Cardiac muscle cell (in vitro differentiated cells and primary cell): ENCODE measurements around the gene PTOV1. TPM values are rescaled to one million over a fixed set of nuclear protein-coding genes. Genes with fewer than 3 reads are reported as not detected.

Experiments used
- DNase-seq, 2 donors: peaks; one replicate each; pipeline versions ENCODE4 v3.0.0 to v3.0.0-alpha.2; 2010 to 2017; ENCODE audit warnings: low read depth in 1 of 2, low spot score in 1 of 2
- H3K27ac ChIP-seq: fragments of 200-600 bp; sonication (generic); 2 replicates; pipeline ENCODE4 v1.5.1; 2016
- H3K27me3 ChIP-seq: fragments of 200-600 bp; sonication (generic); 2 replicates; pipeline ENCODE4 v1.6.0; 2016; ENCODE audit warnings: control low read depth
- H3K36me3 ChIP-seq: fragments of 200-600 bp; sonication (generic); 2 replicates; pipeline ENCODE4 v1.5.1; 2016; ENCODE audit warnings: control low read depth
- H3K4me1 ChIP-seq: fragments of 200-600 bp; sonication (generic); 2 replicates; pipeline ENCODE4 v1.8.1; 2017; ENCODE audit warnings: low read depth, mild to moderate bottlenecking, mixed run types
- H3K4me3 ChIP-seq: fragments of 200-600 bp; sonication (generic); 2 replicates; pipeline ENCODE4 v1.5.1; 2016; ENCODE audit warnings: mild to moderate bottlenecking
- H3K9me3 ChIP-seq: fragments of 200-600 bp; sonication (generic); 2 replicates; pipeline ENCODE4 v1.5.1; 2017; ENCODE audit warnings: low read depth, mild to moderate bottlenecking, control low read depth
- polyA plus RNA-seq: library from polyadenylated mRNA; unstranded; fragments of >200 nt; fragmentation: Nextera tagmentation; extraction: Ambion mirVana; gene quantifications from 2 replicates; pipeline ENCODE4 v1.2.1, GENCODE V29; 2016
- total RNA-seq: library from RNA; depleted of rRNA; stranded (reverse); fragments of >200 nt; gene quantifications from 2 replicates; pipeline ENCODE4 v1.2.3, GENCODE V29; 2016
- TF ChIP-seq, protein P1 (sequence below): IDR thresholded peaks from 2 replicates; pipeline ENCODE4 v1.5.1; 2012; ENCODE audit warnings: low read depth, mild to moderate bottlenecking, low read length

The PTOV1 gene
- total and polyA plus RNA-seq, 2 experiments from 2014 or later, result 290 to 583 TPM

DNA sequence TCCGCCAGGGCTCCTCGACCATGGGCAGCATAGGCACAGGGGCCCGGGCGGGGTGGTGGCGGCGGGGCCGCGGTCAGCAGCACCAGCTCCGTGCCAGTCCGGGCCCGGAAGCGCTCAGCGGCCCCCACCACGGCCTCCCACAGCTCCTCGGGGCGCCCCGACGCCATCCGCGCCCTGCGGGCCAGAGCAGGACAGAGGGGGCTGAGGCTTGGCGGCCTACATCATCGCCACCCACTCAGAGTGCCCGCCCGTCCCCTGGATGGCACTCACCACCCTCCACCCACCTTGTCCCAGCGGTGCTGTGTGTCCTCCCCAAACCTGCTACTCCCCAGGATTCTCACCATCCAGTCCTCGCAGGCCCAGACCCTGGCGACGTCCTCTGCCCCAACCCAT lies 22.2 kb downstream of the PTOV1 start:
- Histone ChIP-seq H3K9me3 (no peaks in the 10 kb centered on the region), H3K4me3 (no peak overlapping the region), H3K27ac (no peak overlapping the region), H3K4me1 (no peaks in the 10 kb centered on the region), H3K27me3 (no peaks in the 10 kb centered on the region), H3K36me3 (no peaks in the 10 kb centered on the region)
- DNase-seq, result no peak
- TF ChIP-seq, protein P1, sequence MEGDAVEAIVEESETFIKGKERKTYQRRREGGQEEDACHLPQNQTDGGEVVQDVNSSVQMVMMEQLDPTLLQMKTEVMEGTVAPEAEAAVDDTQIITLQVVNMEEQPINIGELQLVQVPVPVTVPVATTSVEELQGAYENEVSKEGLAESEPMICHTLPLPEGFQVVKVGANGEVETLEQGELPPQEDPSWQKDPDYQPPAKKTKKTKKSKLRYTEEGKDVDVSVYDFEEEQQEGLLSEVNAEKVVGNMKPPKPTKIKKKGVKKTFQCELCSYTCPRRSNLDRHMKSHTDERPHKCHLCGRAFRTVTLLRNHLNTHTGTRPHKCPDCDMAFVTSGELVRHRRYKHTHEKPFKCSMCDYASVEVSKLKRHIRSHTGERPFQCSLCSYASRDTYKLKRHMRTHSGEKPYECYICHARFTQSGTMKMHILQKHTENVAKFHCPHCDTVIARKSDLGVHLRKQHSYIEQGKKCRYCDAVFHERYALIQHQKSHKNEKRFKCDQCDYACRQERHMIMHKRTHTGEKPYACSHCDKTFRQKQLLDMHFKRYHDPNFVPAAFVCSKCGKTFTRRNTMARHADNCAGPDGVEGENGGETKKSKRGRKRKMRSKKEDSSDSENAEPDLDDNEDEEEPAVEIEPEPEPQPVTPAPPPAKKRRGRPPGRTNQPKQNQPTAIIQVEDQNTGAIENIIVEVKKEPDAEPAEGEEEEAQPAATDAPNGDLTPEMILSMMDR, result no peak

DNA sequence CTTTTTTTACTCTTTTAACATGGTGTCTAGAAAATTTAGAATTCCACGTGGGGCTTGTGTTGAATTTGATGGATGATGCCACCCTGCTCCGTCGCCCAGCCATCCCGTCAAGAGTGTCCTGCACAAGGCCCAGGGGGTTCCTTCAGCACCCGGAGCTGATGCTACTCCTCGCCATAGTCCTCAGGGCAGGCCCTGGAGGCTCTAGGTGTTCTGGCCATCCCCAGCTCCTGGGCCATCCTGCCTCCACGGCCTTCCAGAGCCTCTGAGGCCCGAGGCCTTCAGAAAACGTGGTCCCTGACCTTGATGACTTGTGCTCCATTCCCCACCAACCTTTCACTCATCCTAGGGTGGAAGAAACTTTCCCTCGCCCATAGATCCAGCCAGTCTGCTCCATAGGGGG lies 22.9 kb downstream of the PTOV1 start:
- H3K9me3 ChIP-seq, result no peaks in the 10 kb centered on the region
- no peak overlapping the region for H3K27ac ChIP-seq
- no peak overlapping the region for H3K4me3 ChIP-seq
- no peaks in the 10 kb centered on the region for H3K36me3 ChIP-seq
- H3K27me3 ChIP-seq, result no peaks in the 10 kb centered on the region
- TF ChIP-seq, protein P1, result no peak
- H3K4me1 ChIP-seq, result no peaks in the 10 kb centered on the region
- no peak for DNase-seq

DNA sequence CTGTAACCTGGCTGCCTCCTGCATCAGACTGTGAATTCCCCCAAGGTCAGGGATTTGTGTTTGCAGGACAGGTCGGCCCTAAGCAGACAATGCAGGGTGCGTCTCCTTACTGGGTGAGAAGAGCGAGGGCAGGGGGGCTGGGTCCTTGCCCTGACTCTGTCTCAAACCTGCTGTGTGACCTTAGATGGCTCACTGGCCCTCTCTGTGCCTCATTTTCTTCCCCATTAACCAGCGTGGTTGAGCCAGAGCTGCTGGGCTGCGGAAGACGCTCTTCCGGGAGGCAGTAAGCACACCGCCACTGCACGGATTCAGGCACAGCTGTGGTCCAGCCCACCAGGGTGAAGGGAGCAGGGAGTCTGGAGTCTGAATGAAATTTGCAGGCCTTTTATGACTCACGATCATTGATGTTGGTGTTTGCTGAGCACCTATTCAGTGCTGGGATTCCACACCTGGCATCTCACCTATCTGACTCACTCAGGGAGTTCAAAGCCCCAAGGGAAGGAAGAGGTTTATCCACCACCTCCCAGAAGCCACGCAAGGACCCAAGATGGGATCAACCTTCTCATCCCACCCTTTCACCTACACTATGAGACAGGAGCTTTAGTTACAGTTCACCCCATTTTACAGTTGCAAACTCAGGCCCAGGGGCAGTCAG lies 23.7 kb downstream of the PTOV1 start:
- H3K27ac ChIP-seq, result no peak overlapping the region
- no peaks in the 10 kb centered on the region for H3K27me3 ChIP-seq
- H3K9me3 ChIP-seq, result no peaks in the 10 kb centered on the region
- H3K4me1 ChIP-seq, result no peaks in the 10 kb centered on the region
- DNase-seq, result no peak
- TF ChIP-seq, protein P1, result no peak
- H3K36me3 ChIP-seq, result no peaks in the 10 kb centered on the region
- H3K4me3 ChIP-seq, result no peak overlapping the region

DNA sequence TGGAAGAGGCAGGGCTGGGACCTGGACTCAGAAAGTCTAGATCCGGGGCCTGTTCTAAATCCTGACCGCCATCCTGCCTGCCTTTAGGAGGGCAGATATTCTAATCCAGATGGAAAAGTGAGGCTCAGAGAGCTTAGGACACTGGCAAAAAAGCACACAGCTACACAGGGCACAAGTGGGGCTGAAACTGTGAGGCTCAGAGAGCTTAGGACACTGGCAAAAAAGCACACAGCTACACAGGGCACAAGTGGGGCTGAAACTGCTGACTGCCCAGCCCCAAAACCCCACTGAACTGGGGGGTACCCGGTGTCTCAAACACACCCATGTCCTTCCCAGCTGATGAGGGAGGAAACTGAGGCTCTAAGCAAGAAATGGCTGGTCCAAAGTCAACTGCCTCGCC lies 24.2 kb downstream of the PTOV1 start:
- no peaks in the 10 kb centered on the region for H3K27me3 ChIP-seq
- peak overlapping the region; percentile 76 for H3K4me3 ChIP-seq
- DNase-seq, result no peak
- peak overlapping the region; percentile 99 for H3K27ac ChIP-seq
- H3K9me3 ChIP-seq, result no peaks in the 10 kb centered on the region
- TF ChIP-seq, protein P1, result no peak
- no peaks in the 10 kb centered on the region for H3K4me1 ChIP-seq
- peaks cover 3% of the 10 kb centered on the region for H3K36me3 ChIP-seq

DNA sequence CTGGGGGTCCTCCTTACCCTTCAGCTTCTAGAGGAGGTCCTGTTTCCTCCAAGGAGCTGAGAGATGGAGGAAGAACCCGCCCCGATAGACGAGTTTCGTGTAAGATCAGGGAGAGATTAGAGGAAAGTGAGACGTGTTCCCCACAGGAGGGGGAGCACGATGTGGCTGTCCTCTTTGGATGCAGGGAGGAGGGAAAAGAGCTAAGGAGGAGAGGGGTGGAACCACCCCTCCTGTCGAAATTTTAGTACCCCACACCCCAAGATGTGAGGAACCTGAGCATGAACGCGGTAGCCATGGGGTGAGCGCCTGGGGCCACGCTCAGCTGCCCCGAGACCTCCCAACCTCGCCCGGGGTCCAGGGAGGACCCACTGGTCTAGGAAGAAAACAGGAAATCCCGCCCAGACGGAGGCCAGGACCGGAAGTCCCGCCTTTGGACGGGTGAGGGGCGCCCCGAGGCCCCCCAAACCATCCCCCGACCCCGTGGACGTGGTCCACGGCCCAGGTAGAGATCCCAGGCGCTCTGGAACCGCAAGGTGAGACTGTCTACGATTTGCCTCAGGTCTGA lies 25.0 kb downstream of the PTOV1 start:
- no peaks in the 10 kb centered on the region for H3K4me1 ChIP-seq
- peak overlapping the region; percentile 99 for H3K27ac ChIP-seq
- TF ChIP-seq, protein P1, result no peak
- H3K36me3 ChIP-seq, result peaks cover 10% of the 10 kb centered on the region
- peak; percentile 51 to 68 for DNase-seq
- no peaks in the 10 kb centered on the region for H3K27me3 ChIP-seq
- H3K9me3 ChIP-seq, result no peaks in the 10 kb centered on the region
- peak overlapping the region; percentile 76 for H3K4me3 ChIP-seq
